Colonic mucosa (tissue), 4 donors: Measurements from ENCODE around the gene SCD5. TPM values are rescaled to one million over a fixed set of nuclear protein-coding genes. Genes with fewer than 3 reads are reported as not detected.

Experiments
- DNase-seq: peaks from one replicate; pipeline ENCODE4 v3.0.0-alpha.2; 2020
- H3K27ac ChIP-seq: fragments of 200-600 bp; one replicate; pipeline ENCODE4 v1.8.0; 2021
- H3K27me3 ChIP-seq: fragments of 200-600 bp; one replicate; pipeline ENCODE4 v1.8.0; 2021
- H3K36me3 ChIP-seq: fragments of 200-600 bp; one replicate; pipeline ENCODE4 v1.8.0; 2021
- H3K4me1 ChIP-seq: fragments of 200-600 bp; one replicate; pipeline ENCODE4 v1.8.0; 2021; ENCODE audit warnings: mild to moderate bottlenecking
- H3K4me3 ChIP-seq: fragments of 200-600 bp; one replicate; pipeline ENCODE4 v1.8.0; 2021
- H3K9ac ChIP-seq, 2 donors: one replicate each; pipeline ENCODE4 v1.7.0; 2013; ENCODE audit warnings: control low read depth in 2 of 2, low read depth in 2 of 2, low read length in 2 of 2
- H3K9me3 ChIP-seq: fragments of 200-600 bp; one replicate; pipeline ENCODE4 v1.8.0; 2021
- intact Hi-C: fragments of 100-400 bp; cut with DNase I; formaldehyde crosslinking; loops from one replicate; pipeline ENCODE4 v1.14.1; 2022
- total RNA-seq, 2 donors: library from RNA; stranded (reverse); fragmentation: NEBNext Ultra II Directional in 1 of 2; extraction: Animal tissue kit (Norgen Biotek cat#: 25700) in 1 of 2; gene quantifications; one replicate each; pipeline ENCODE4 v1.2.1, GENCODE V29; 2021
- TF ChIP-seq, protein P1 (sequence below): fragments of 200-600 bp; IDR thresholded peaks from one replicate; pipeline ENCODE4 v1.8.0; 2022; ENCODE audit warnings: antibody characterized with exemption, mild to moderate bottlenecking
- donor health status: healthy.
- donor health status: DM: no; HTN: no; CAD: no.
- donor health status: DM: no; HTN: no; CAD: no.

The SCD5 gene
- total RNA-seq, 2 donors from 2014 or later, result 2.8 to 4.4 TPM

GRCh38 chr4:82639971-82640370 is 158.6 kb downstream of the SCD5 start:
- intact Hi-C loops, result no loop called here
- H3K9me3 ChIP-seq, result no peaks in the 10 kb centered on the region
- TF ChIP-seq, protein P1, sequence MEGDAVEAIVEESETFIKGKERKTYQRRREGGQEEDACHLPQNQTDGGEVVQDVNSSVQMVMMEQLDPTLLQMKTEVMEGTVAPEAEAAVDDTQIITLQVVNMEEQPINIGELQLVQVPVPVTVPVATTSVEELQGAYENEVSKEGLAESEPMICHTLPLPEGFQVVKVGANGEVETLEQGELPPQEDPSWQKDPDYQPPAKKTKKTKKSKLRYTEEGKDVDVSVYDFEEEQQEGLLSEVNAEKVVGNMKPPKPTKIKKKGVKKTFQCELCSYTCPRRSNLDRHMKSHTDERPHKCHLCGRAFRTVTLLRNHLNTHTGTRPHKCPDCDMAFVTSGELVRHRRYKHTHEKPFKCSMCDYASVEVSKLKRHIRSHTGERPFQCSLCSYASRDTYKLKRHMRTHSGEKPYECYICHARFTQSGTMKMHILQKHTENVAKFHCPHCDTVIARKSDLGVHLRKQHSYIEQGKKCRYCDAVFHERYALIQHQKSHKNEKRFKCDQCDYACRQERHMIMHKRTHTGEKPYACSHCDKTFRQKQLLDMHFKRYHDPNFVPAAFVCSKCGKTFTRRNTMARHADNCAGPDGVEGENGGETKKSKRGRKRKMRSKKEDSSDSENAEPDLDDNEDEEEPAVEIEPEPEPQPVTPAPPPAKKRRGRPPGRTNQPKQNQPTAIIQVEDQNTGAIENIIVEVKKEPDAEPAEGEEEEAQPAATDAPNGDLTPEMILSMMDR, result no peak
- H3K36me3 ChIP-seq, result no peaks in the 10 kb centered on the region
- no peak overlapping the region for H3K27ac ChIP-seq
- no peak overlapping the region for H3K4me3 ChIP-seq
- H3K27me3 ChIP-seq, result no peaks in the 10 kb centered on the region
- no peak for DNase-seq
- no peak overlapping the region for H3K9ac ChIP-seq
- no peaks in the 10 kb centered on the region for H3K4me1 ChIP-seq

GRCh38 chr4:82638479-82638878 is 160.1 kb downstream of the SCD5 start:
- intact Hi-C loops, result no loop called here
- no peaks in the 10 kb centered on the region for H3K9me3 ChIP-seq
- TF ChIP-seq, protein P1, result no peak
- no peak overlapping the region for H3K9ac ChIP-seq
- H3K27ac ChIP-seq, result no peak overlapping the region
- H3K27me3 ChIP-seq, result no peaks in the 10 kb centered on the region
- no peak overlapping the region for H3K4me3 ChIP-seq
- DNase-seq, result no peak
- no peaks in the 10 kb centered on the region for H3K4me1 ChIP-seq
- no peaks in the 10 kb centered on the region for H3K36me3 ChIP-seq

- Histone ChIP-seq H3K27ac (no peak overlapping the region), H3K9ac (no peak overlapping the region), H3K9me3 (no peaks in the 10 kb centered on the region), H3K27me3 (no peaks in the 10 kb centered on the region), H3K4me3 (no peak overlapping the region), H3K36me3 (no peaks in the 10 kb centered on the region), H3K4me1 (no peaks in the 10 kb centered on the region)
- TF ChIP-seq, protein P1, result no peak
- no peak for DNase-seq
- intact Hi-C loops, result no loop called here
These were observed 168.5 kb downstream of the SCD5 start for GRCh38 chr4:82630079-82630478.

GRCh38 chr4:82629238-82630000 is 169.2 kb downstream of the SCD5 start:
- Histone ChIP-seq H3K27me3 (no peaks in the 10 kb centered on the region), H3K4me1 (no peaks in the 10 kb centered on the region), H3K9ac (no peak overlapping the region), H3K9me3 (no peaks in the 10 kb centered on the region), H3K36me3 (no peaks in the 10 kb centered on the region), H3K4me3 (no peak overlapping the region), H3K27ac (no peak overlapping the region)
- TF ChIP-seq, protein P1, result no peak
- no peak for DNase-seq
- intact Hi-C loops, result no loop called here

DNA sequence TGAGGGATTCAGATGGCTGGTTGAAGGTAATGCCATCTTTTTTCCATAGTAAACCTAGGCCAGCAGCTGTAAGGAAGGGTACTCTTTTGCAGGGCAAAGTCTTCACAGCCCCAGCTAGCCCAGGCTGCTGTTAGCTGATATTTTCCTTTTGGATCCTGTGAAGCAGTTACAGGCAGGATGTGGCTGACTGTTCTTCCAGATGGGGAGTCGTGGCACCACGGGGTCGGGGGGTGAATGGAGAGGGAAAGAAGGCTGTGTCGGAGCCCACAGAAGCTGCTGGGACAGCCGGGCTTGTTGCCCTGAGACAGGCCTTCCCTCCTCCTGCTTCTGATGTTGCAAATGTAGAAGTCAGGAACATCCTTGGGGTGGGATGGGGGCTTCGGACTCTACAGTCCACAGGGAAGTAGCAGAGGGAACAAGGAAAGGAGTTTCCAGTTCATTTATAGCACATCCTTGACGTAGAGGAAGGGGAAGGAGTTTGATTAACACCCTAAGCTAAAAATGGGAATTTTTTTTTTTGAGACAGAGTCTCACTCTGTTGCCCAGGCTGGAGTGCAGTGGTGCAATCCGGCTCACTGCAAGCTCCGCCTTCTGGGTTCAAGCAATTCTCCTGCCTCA is 172.2 kb downstream of the SCD5 start:
- H3K36me3 ChIP-seq, result no peaks in the 10 kb centered on the region
- intact Hi-C loops, result no loop called here
- no peaks in the 10 kb centered on the region for H3K9me3 ChIP-seq
- H3K27ac ChIP-seq, result no peak overlapping the region
- TF ChIP-seq, protein P1, result no peak
- no peak overlapping the region for H3K9ac ChIP-seq
- no peaks in the 10 kb centered on the region for H3K27me3 ChIP-seq
- H3K4me1 ChIP-seq, result no peaks in the 10 kb centered on the region
- no peak for DNase-seq
- H3K4me3 ChIP-seq, result no peak overlapping the region
